ENCODE measurements around the gene SPOP.

GRCh38 chr17:49583889-49584288 lies 94.0 kb downstream of the SPOP start:
- TF ChIP-seq POLR2A (IDR thresholded peaks at IDR 0.05) (no peak), CTCF (IDR thresholded peaks at IDR 0.05) (no peak)
